ENCODE data around the gene PTPRZ1. TPM values are rescaled to one million over a fixed set of nuclear protein-coding genes. Genes with fewer than 3 reads are reported as not detected.

The PTPRZ1 gene
- total RNA-seq, 1 experiment from 2014 or later = 0.37 TPM

DNA sequence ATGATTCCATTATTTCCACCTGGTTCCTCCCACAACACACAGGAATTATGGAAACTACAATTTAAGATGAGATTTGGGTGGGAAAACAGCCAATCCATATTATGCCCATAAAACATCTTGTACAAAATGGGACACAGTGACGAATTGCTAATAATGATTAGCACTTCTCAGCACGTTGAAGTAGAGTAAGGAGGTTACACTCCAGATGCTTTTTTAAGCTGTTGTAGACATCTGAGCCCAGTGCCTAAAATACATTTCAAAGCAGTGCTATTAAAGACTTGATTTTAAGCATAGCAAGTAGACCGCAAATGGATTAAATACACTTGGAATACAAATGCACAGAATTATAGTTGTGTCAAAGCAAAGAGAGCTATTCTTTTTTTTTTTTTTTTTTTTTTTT, 165.2 kb downstream of the PTPRZ1 start:
- DNase-seq = no peak
- Histone ChIP-seq H3K36me3 (ENCODE audit: low read depth) (no peaks in the 10 kb centered on the region), H3F3A (ENCODE audit: insufficient read depth, low read depth) (no peaks in the 10 kb centered on the region; the same call in 1 of the 2 replicates), H3K4me1 (replicated peaks; ENCODE audit: insufficient read depth) (peaks cover 12% of the 10 kb centered on the region; the same call in 1 of the 2 replicates), H3K9me3 (ENCODE audit: insufficient read depth, low read depth) (no peaks in the 10 kb centered on the region), H3K79me2 (ENCODE audit: low read depth) (no peaks in the 10 kb centered on the region), H3K27ac (no peak overlapping the region), H2AFZ (no peak overlapping the region), H3K4me2 (no peak overlapping the region), H4K20me1 (ENCODE audit: insufficient read depth) (no peaks in the 10 kb centered on the region), H3K9me2 (ENCODE audit: insufficient read depth) (no peaks in the 10 kb centered on the region), H3K4me3 (no peak overlapping the region), H3K27me3 (ENCODE audit: insufficient read depth, low read depth) (no peaks in the 10 kb centered on the region)
- CTCF ChIA-PET = no interaction called here
- POLR2A ChIA-PET (ENCODE audit: unreplicated experiment) = interaction anchor here (0.7 kb wide), 1 partner anchor 128 kb away, joined by 8 read pairs; no protein-coding TSS in a partner anchor
- BruUV-seq (replicated peaks) = no TSS peak
- intact Hi-C loops (cut with micrococcal nuclease; ENCODE audit: unreplicated experiment) = no loop called here
- TF ChIP-seq EZH2 (IDR thresholded peaks at IDR 0.05; ENCODE audit: low read depth) = no peak
- TF ChIP-seq, protein P1, sequence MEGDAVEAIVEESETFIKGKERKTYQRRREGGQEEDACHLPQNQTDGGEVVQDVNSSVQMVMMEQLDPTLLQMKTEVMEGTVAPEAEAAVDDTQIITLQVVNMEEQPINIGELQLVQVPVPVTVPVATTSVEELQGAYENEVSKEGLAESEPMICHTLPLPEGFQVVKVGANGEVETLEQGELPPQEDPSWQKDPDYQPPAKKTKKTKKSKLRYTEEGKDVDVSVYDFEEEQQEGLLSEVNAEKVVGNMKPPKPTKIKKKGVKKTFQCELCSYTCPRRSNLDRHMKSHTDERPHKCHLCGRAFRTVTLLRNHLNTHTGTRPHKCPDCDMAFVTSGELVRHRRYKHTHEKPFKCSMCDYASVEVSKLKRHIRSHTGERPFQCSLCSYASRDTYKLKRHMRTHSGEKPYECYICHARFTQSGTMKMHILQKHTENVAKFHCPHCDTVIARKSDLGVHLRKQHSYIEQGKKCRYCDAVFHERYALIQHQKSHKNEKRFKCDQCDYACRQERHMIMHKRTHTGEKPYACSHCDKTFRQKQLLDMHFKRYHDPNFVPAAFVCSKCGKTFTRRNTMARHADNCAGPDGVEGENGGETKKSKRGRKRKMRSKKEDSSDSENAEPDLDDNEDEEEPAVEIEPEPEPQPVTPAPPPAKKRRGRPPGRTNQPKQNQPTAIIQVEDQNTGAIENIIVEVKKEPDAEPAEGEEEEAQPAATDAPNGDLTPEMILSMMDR (conservative IDR thresholded peaks at IDR 0.05) = no peak

- Histone ChIP-seq H3K9me3 (ENCODE audit: insufficient read depth, low read depth) (no peaks in the 10 kb centered on the region), H3K27ac (no peak overlapping the region), H4K20me1 (ENCODE audit: insufficient read depth) (no peaks in the 10 kb centered on the region), H3K4me1 (replicated peaks; ENCODE audit: insufficient read depth) (peaks cover 12% of the 10 kb centered on the region; the same call in 1 of the 2 replicates), H3K4me2 (no peak overlapping the region), H3F3A (ENCODE audit: insufficient read depth, low read depth) (no peaks in the 10 kb centered on the region; the same call in 1 of the 2 replicates), H3K36me3 (ENCODE audit: low read depth) (no peaks in the 10 kb centered on the region), H2AFZ (peak overlapping the region; percentile 70), H3K4me3 (no peak overlapping the region), H3K9me2 (ENCODE audit: insufficient read depth) (no peaks in the 10 kb centered on the region), H3K27me3 (ENCODE audit: insufficient read depth, low read depth) (no peaks in the 10 kb centered on the region), H3K79me2 (ENCODE audit: low read depth) (no peaks in the 10 kb centered on the region)
- no peak for DNase-seq
- intact Hi-C loops (cut with micrococcal nuclease; ENCODE audit: unreplicated experiment) = no loop called here
- CTCF ChIA-PET = no interaction called here
- POLR2A ChIA-PET (ENCODE audit: unreplicated experiment) = no interaction called here
- no peak for TF ChIP-seq EZH2 (IDR thresholded peaks at IDR 0.05; ENCODE audit: low read depth)
- TF ChIP-seq, protein P1 (conservative IDR thresholded peaks at IDR 0.05) = no peak
- no TSS peak for BruUV-seq (replicated peaks)
These were observed 165.9 kb downstream of the PTPRZ1 start for GRCh38 chr7:122038904-122039303.

DNA sequence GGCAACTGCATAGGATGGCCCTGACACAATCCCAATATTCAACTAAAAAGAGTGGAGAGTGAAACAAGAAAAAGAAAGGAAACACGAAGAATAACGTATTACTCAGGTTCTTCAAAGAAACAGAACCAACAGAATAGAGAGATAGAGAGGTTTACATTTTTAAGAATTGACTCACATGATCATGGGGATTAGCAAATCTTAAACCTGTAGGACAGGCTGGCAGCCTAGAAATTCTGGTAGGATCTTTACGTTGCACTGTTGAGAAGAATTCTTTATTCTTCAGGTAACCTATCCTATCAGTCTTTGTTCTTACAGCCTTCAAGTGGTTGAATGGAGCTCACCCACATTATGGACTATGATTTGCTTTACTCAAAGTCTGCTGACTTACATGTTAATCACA, 167.2 kb downstream of the PTPRZ1 start:
- no peak overlapping the region for H3K27ac ChIP-seq
- no peaks in the 10 kb centered on the region for H3K36me3 ChIP-seq (ENCODE audit: low read depth)
- no peaks in the 10 kb centered on the region for H3K27me3 ChIP-seq (ENCODE audit: insufficient read depth, low read depth)
- H3K9me2 ChIP-seq (ENCODE audit: insufficient read depth) = no peaks in the 10 kb centered on the region
- H2AFZ ChIP-seq = peak overlapping the region; percentile 42
- TF ChIP-seq EZH2 (IDR thresholded peaks at IDR 0.05; ENCODE audit: low read depth) = no peak
- TF ChIP-seq, protein P1 (conservative IDR thresholded peaks at IDR 0.05) = no peak
- no TSS peak for BruUV-seq (replicated peaks)
- intact Hi-C loops (cut with micrococcal nuclease; ENCODE audit: unreplicated experiment) = no loop called here
- H4K20me1 ChIP-seq (ENCODE audit: insufficient read depth) = no peaks in the 10 kb centered on the region
- H3K9me3 ChIP-seq (ENCODE audit: insufficient read depth, low read depth) = no peaks in the 10 kb centered on the region
- H3K4me3 ChIP-seq = no peak overlapping the region
- DNase-seq = peak in 1 of 2 experiments; percentile 27
- H3F3A ChIP-seq (ENCODE audit: insufficient read depth, low read depth) = no peaks in the 10 kb centered on the region; the same call in 1 of the 2 replicates
- no peaks in the 10 kb centered on the region for H3K79me2 ChIP-seq (ENCODE audit: low read depth)
- peaks cover 12% of the 10 kb centered on the region; the same call in 1 of the 2 replicates for H3K4me1 ChIP-seq (replicated peaks; ENCODE audit: insufficient read depth)
- peak overlapping the region; percentile 54 for H3K4me2 ChIP-seq
- ChIA-PET POLR2A (ENCODE audit: unreplicated experiment) (no interaction called here), CTCF (no interaction called here)
